Gastroesophageal sphincter (tissue), 4 donors: ENCODE results near the gene ACTR3. TPM values are rescaled to one million over a fixed set of nuclear protein-coding genes. Genes with fewer than 3 reads are reported as not detected.

Experiments
- ATAC-seq: fragments of 150-250 bp; one replicate; pipeline ENCODE4 v1.9.1; 2016; ENCODE audit warnings: mild to moderate bottlenecking, moderate library complexity
- H3K27ac ChIP-seq, 4 donors: fragments of 200-600 bp; sonication (generic) in 3 of 4; 1 replicate in 3 of 4; 2 replicates in 1 of 4; pipeline ENCODE4 v1.5.1; 2016 to 2019
- H3K27me3 ChIP-seq: fragments of 200-600 bp; sonication (generic); one replicate; pipeline ENCODE4 v1.5.1; 2019
- H3K36me3 ChIP-seq, 2 donors: fragments of 200-600 bp; sonication (generic); one replicate each; pipeline ENCODE4 v1.5.1; 2019; ENCODE audit warnings: control low read depth in 1 of 2
- H3K4me1 ChIP-seq, 3 donors: fragments of 200-600 bp; sonication (generic); 1 replicate in 2 of 3; 2 replicates in 1 of 3; pipeline ENCODE4 v1.5.1; 2016 to 2019; ENCODE audit warnings: control low read depth in 2 of 3
- H3K4me3 ChIP-seq, 2 donors: fragments of 200-600 bp; sonication (generic); one replicate each; pipeline ENCODE4 v1.5.1; 2019; ENCODE audit warnings: mild to moderate bottlenecking in 1 of 2, moderate library complexity in 1 of 2
- H3K9me3 ChIP-seq, 3 donors: fragments of 200-600 bp; sonication (generic); one replicate each; pipeline ENCODE4 v1.5.1; 2017 to 2019; ENCODE audit warnings: control low read depth in 2 of 3
- EP300 ChIP-seq: sonication (generic); formaldehyde crosslinking; IDR thresholded peaks from one replicate; pipeline ENCODE4 v1.6.1; 2017; ENCODE audit warnings: antibody characterized with exemption, mild to moderate bottlenecking
- POLR2A ChIP-seq, 2 donors: fragments of 450-650 bp; IDR thresholded peaks; one replicate each; pipeline ENCODE4 v1.6.1; 2017; ENCODE audit warnings: antibody characterized with exemption in 2 of 2, mild to moderate bottlenecking in 2 of 2, moderate library complexity in 1 of 2
- POLR2AphosphoS5 ChIP-seq: sonication (generic); formaldehyde crosslinking; IDR thresholded peaks from one replicate; pipeline ENCODE4 v1.6.1; 2017; ENCODE audit warnings: antibody characterized with exemption
- WGBS, 2 donors: methylation state at CpG; one replicate each; pipeline ENCODE4 v1.1.5; 2018; ENCODE audit warnings: low coverage in 1 of 2; 5-methylcytosine and 5-hydroxymethylcytosine counted together
- total RNA-seq, 4 donors: library from RNA; depleted of rRNA; stranded (reverse); fragments of >200 nt; gene quantifications; one replicate each; pipeline ENCODE4 v1.1.0, GENCODE V29; 2016
- TF ChIP-seq, protein P1 (sequence below), 4 experiments: fragments of 200-600 bp in 2 of 4; fragments of 450-650 bp in 2 of 4; sonication (generic) in 1 of 4; IDR thresholded peaks; one replicate each; pipeline ENCODE4 v1.5.1; 2017 to 2019; ENCODE audit warnings: antibody characterized with exemption in 4 of 4, mild to moderate bottlenecking in 2 of 4, moderate library complexity in 2 of 4

The ACTR3 gene
- total RNA-seq, 4 donors from 2014 or later, result 181 to 266 (median 200) TPM

DNA sequence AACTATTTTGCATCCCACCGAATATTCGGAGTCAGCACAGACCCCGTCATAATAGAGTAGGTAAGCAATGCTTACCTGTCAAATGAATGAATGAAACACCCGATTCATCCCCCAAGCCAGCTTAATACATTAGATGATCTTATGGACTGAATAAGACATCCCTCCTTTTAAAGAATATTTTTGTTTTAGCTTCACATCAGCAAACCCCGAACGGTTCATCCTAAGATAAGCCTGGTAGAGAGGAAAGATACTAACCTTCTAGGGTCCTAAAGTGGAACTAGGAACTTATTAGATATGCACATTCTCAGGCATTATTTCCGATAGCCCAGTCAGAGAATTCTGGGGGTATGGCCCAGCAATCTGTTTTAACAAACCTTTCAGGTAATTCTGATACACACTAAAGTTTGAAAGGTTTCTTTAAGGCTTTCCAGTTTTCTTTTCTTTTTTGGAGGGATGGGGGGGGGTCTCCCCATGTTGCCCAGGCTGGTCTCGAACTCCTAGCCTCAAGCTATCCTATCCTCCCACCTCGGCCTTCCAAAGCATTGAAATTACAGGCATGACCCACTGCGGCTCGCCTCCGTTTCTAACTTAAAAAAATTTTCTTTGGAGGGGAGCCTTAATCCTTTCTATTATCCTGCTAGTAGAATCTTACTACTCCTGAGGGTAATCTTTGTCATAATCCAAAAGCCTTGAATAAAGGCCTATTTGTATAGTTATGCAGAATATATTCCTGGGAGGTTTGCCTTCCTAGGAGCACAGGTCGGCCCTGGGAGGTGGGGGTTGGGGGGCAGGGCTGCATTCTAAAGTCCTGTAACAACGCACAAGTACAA lies 1.0 kb upstream of the ACTR3 start:
- H3K27me3 ChIP-seq, result no peaks in the 10 kb centered on the region
- no peaks in the 10 kb centered on the region for H3K9me3 ChIP-seq
- H3K4me3 ChIP-seq, result peak overlapping the region; percentile 71 to 95
- H3K27ac ChIP-seq, result peak overlapping the region; percentile 44 to 100 (median 96)
- H3K36me3 ChIP-seq, result no peaks in the 10 kb centered on the region
- TF ChIP-seq, protein P1, sequence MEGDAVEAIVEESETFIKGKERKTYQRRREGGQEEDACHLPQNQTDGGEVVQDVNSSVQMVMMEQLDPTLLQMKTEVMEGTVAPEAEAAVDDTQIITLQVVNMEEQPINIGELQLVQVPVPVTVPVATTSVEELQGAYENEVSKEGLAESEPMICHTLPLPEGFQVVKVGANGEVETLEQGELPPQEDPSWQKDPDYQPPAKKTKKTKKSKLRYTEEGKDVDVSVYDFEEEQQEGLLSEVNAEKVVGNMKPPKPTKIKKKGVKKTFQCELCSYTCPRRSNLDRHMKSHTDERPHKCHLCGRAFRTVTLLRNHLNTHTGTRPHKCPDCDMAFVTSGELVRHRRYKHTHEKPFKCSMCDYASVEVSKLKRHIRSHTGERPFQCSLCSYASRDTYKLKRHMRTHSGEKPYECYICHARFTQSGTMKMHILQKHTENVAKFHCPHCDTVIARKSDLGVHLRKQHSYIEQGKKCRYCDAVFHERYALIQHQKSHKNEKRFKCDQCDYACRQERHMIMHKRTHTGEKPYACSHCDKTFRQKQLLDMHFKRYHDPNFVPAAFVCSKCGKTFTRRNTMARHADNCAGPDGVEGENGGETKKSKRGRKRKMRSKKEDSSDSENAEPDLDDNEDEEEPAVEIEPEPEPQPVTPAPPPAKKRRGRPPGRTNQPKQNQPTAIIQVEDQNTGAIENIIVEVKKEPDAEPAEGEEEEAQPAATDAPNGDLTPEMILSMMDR (IDR thresholded peaks at IDR 0.05), result no peak
- TF ChIP-seq POLR2A (IDR thresholded peaks at IDR 0.05) (no peak), EP300 (no peak), POLR2AphosphoS5 (no peak)
- 41 to 55% methylated on average over 8 to 14 of the region's 14 CpGs for whole genome bisulfite sequencing, 2 donors
- ATAC-seq, result no peak
- H3K4me1 ChIP-seq, result peaks cover 10 to 63% (median 13%) of the 10 kb centered on the region in 3 donors

DNA sequence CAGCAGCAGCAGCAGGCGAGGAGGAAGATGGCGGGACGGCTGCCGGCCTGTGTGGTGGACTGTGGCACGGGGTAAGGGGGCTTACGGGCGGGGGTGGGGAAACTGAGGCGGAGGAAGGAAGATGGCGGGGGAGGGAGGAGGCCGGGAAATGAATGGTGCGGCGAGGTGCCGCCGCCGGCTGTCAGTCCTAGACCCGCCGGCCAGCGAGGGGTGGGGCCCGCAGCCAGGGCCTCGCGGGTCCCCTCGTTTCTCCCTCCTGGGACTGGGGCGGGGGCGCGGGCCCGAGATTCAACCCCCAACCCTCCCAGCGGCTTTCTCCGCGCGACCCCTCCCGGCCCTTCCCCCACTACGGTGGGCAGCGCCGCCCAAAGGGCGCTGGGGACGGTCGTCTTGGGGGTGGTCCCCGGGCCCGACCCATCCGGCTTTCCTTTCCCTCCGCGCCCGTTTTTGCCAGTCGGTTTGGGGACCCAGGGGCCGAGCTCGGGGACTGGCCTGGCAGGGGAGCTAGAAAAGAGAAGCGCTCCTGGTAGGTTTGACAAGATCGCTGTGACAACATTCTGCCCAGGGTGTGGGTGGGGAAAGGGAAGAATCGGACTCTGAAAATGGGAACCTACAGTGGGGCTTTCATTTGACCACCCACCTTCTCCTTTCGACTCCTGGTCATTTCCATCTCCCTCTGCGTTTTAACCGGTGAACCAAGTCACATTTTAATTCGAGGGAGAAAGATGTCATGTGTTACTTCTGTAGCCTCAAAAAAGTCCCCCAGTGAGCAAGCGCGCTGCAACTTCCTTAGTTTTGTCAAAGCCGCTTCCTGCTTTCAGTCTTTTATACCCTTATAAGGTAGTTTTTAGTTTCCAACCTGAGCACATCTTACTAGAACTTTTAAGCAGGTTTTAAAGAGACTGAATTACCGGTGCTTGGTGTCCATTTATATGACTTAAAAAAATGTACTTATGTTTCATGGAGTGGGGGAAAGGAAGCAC lies 655 bp downstream of the ACTR3 start:
- Histone ChIP-seq H3K9me3 (no peaks in the 10 kb centered on the region), H3K4me3 (peak overlapping the region; percentile 71 to 95), H3K27ac (peak overlapping the region; percentile 94 to 100 (median 98)), H3K36me3 (no peaks in the 10 kb centered on the region), H3K27me3 (no peaks in the 10 kb centered on the region), H3K4me1 (peaks cover 13 to 80% (median 14%) of the 10 kb centered on the region in 3 donors)
- TF ChIP-seq EP300 (no peak), POLR2A (IDR thresholded peaks at IDR 0.05) (peak; percentile 20 to 30), POLR2AphosphoS5 (peak; percentile 62)
- TF ChIP-seq, protein P1 (IDR thresholded peaks at IDR 0.05), result no peak
- peak; percentile 8 for ATAC-seq
- 0% methylated on average over 9 to 12 of the region's 57 CpGs for WGBS, 2 donors

DNA sequence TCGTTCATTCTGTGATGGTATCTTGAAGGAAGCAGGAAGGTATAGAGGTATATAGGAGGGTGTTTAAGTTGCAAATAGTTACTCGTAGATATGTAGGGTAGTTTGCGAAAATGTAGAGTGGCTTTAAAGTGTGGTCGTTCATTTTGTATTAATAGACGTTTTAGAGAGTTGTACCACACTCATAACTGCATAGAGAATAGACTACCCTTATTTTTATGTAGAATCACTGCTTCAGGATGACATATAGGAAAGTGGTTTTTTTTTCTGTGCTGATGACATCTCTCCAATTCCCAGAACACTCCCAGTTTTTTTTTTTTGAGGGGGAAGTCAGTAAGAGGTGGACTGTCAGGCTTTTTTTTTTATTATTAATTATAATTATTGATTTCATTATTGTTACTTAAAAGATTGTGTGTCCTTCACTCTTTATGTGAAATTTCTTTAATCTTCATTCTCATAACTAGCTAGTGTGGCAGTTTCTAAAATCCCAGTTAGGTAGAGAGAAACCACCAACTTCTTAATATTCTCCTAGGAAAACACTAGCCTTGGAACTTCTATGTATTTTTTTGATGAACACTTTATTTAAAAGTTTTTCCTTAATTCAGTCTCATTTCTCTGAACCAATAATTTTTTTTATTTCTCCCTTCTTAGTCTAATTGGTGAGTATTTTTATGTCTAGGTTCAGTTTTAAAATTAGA lies 1.5 kb downstream of the ACTR3 start:
- Histone ChIP-seq H3K27ac (peak overlapping the region; percentile 94 to 100 (median 98)), H3K4me1 (peaks cover 18 to 84% (median 20%) of the 10 kb centered on the region in 3 donors), H3K9me3 (no peaks in the 10 kb centered on the region), H3K36me3 (no peaks in the 10 kb centered on the region), H3K4me3 (peak overlapping the region; percentile 71 to 95), H3K27me3 (no peaks in the 10 kb centered on the region)
- 4 to 7% methylated on average over 5 of the region's 5 CpGs for WGBS, 2 donors
- TF ChIP-seq EP300 (no peak), POLR2AphosphoS5 (no peak), POLR2A (IDR thresholded peaks at IDR 0.05) (no peak)
- TF ChIP-seq, protein P1 (IDR thresholded peaks at IDR 0.05), result no peak
- no peak for ATAC-seq

DNA sequence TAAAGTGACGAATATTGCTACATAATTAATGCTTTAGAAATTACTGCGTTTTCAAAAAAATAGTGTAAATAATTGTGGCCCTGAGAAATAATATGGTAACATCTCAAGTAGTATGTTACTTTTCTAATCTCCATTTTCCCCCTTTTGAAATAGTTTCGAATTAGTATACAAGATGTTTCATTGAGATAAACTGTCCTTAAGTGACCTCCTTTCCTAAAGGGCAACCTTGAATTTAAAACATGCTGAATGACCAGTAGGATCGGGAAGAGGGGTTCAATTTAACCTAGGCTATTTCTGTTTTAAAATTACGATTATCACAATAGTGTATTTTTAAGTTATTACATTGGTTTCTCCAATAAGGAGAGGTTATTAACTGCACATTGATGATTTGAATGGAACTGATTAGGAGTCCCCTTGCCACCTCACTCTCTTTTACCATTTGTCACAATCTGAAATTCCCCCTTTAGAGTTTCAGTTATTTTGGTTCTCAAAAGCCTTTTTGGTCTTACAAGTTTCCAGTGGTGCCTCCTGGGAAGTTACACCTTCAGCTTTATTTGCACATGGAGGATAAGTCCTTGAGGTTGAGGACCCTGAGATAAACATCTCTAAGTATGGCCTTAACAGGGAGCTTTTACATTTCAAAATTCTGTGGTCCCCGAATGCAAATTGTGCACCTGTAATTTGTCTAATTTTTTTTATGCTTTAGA lies 2.3 kb downstream of the ACTR3 start:
- H3K36me3 ChIP-seq, result no peaks in the 10 kb centered on the region
- H3K9me3 ChIP-seq, result no peaks in the 10 kb centered on the region
- no peaks in the 10 kb centered on the region for H3K27me3 ChIP-seq
- TF ChIP-seq POLR2A (IDR thresholded peaks at IDR 0.05) (no peak), EP300 (no peak), POLR2AphosphoS5 (no peak)
- TF ChIP-seq, protein P1 (IDR thresholded peaks at IDR 0.05), result no peak
- H3K4me1 ChIP-seq, result peaks cover 24 to 84% (median 24%) of the 10 kb centered on the region in 3 donors
- H3K4me3 ChIP-seq, result peak overlapping the region; percentile 71 to 95
- peak overlapping the region in 3 of 4 donors; percentile 16 to 100 (median 94) for H3K27ac ChIP-seq
- WGBS, 2 donors, result 15 to 32% methylated on average over 6 of the region's 6 CpGs
- ATAC-seq, result no peak
